Esophagus muscularis mucosa (tissue), 4 donors: Measurements from ENCODE around the gene MAPK1IP1L. TPM values are rescaled to one million over a fixed set of nuclear protein-coding genes. Genes with fewer than 3 reads are reported as not detected.
A peak's percentile ranks its signal among the peaks of the same experiment; 100 is the strongest.

ENCODE experiments used
- DNase-seq: peaks from one replicate; pipeline ENCODE4 v3.0.0-alpha.2; 2017; ENCODE audit errors: extremely low spot score
- H3K27ac ChIP-seq, 4 donors: fragments of 200-600 bp; sonication (generic); replicated peaks in 1 of 4; 1 replicate in 3 of 4; 2 replicates in 1 of 4; pipeline ENCODE4 v1.5.1; 2016 to 2019; ENCODE audit warnings: mild to moderate bottlenecking in 1 of 4
- H3K27me3 ChIP-seq, 4 donors: fragments of 200-600 bp; sonication (generic); one replicate each; pipeline versions ENCODE4 v1.5.1 to v1.6.0; 2016 to 2019
- H3K36me3 ChIP-seq, 4 donors: fragments of 200-600 bp; sonication (generic); one replicate each; pipeline ENCODE4 v1.5.1; 2016 to 2019
- H3K4me1 ChIP-seq, 4 donors: fragments of 200-600 bp; sonication (generic); one replicate each; pipeline ENCODE4 v1.5.1; 2016 to 2019
- H3K4me3 ChIP-seq, 4 donors: fragments of 200-600 bp; sonication (generic); 1 replicate in 2 of 4; 2 replicates in 2 of 4; pipeline ENCODE4 v1.5.1; 2016 to 2019; ENCODE audit warnings: mild to moderate bottlenecking in 4 of 4, moderate library complexity in 1 of 4
- H3K9me3 ChIP-seq, 4 donors: fragments of 200-600 bp; sonication (generic); 1 replicate in 3 of 4; 2 replicates in 1 of 4; pipeline ENCODE4 v1.5.1; 2016 to 2019
- CTCF ChIP-seq, 3 experiments: fragments of 200-600 bp in 2 of 3; fragments of 450-650 bp in 1 of 3; sonication (generic) in 2 of 3; IDR thresholded peaks; one replicate each; pipeline ENCODE4 v1.5.1; 2017 to 2019; ENCODE audit warnings: antibody characterized with exemption in 3 of 3, mild to moderate bottlenecking in 2 of 3, moderate library complexity in 1 of 3
- EP300 ChIP-seq: sonication (generic); formaldehyde crosslinking; IDR thresholded peaks from one replicate; pipeline ENCODE4 v1.6.1; 2017; ENCODE audit warnings: antibody characterized with exemption
- POLR2A ChIP-seq: fragments of 450-650 bp; IDR thresholded peaks from one replicate; pipeline ENCODE4 v1.6.1; 2017; ENCODE audit warnings: antibody characterized with exemption, moderate library complexity, mild to moderate bottlenecking, low read depth
- POLR2AphosphoS5 ChIP-seq, 2 donors: sonication (generic); formaldehyde crosslinking; IDR thresholded peaks; one replicate each; pipeline ENCODE4 v1.6.1; 2017; ENCODE audit warnings: antibody characterized with exemption in 2 of 2
- WGBS: methylation state at CpG from one replicate; pipeline ENCODE4 v1.1.5; 2018; 5-methylcytosine and 5-hydroxymethylcytosine counted together
- intact Hi-C: fragments of 100-400 bp; cut with DNase I; formaldehyde crosslinking; loops from one replicate; pipeline ENCODE4 v1.15.1; 2023
- total RNA-seq, 4 donors: library from RNA; depleted of rRNA; stranded (reverse); fragments of >200 nt; gene quantifications; one replicate each; pipeline versions ENCODE4 v1.1.0 to v1.2.1, GENCODE V29; 2016

The MAPK1IP1L gene
- total RNA-seq, 4 donors from 2014 or later: 36.5 to 95.4 (median 61.0) TPM

- 91% methylated on average over 9 of the region's 11 CpGs for WGBS
- Histone ChIP-seq H3K9me3 (no peaks in the 10 kb centered on the region), H3K4me1 (peaks cover 13 to 35% (median 16%) of the 10 kb centered on the region in 4 donors), H3K4me3 (no peak overlapping the region), H3K27ac (no peak overlapping the region), H3K36me3 (no peaks in the 10 kb centered on the region), H3K27me3 (no peaks in the 10 kb centered on the region)
- no peak for TF ChIP-seq POLR2A
- no peak for TF ChIP-seq CTCF (IDR thresholded peaks at IDR 0.05)
- TF ChIP-seq EP300: no peak
- no peak for TF ChIP-seq POLR2AphosphoS5 (IDR thresholded peaks at IDR 0.05)
- DNase-seq: no peak
- intact Hi-C loops: no loop called here
Measured at GRCh38 chr14:55116246-55117030, 65.0 kb downstream of the MAPK1IP1L start.

GRCh38 chr14:55117803-55118441 is 66.5 kb downstream of the MAPK1IP1L start:
- Histone ChIP-seq H3K4me3 (no peak overlapping the region), H3K36me3 (no peaks in the 10 kb centered on the region), H3K4me1 (peaks cover 22 to 48% (median 26%) of the 10 kb centered on the region in 4 donors), H3K9me3 (no peaks in the 10 kb centered on the region), H3K27ac (peak overlapping the region; percentile 59 to 73 (median 62)), H3K27me3 (no peaks in the 10 kb centered on the region)
- 90% methylated on average over 7 of the region's 7 CpGs for WGBS
- intact Hi-C loops: no loop called here
- no peak for DNase-seq
- no peak for TF ChIP-seq CTCF (IDR thresholded peaks at IDR 0.05)
- no peak for TF ChIP-seq EP300
- no peak for TF ChIP-seq POLR2A
- TF ChIP-seq POLR2AphosphoS5 (IDR thresholded peaks at IDR 0.05): no peak

- Histone ChIP-seq H3K27ac (peak overlapping the region; percentile 59 to 73 (median 62)), H3K4me3 (no peak overlapping the region), H3K27me3 (no peaks in the 10 kb centered on the region), H3K9me3 (no peaks in the 10 kb centered on the region), H3K4me1 (peaks cover 27 to 57% (median 29%) of the 10 kb centered on the region in 4 donors), H3K36me3 (no peaks in the 10 kb centered on the region)
- 52% methylated on average over 3 of the region's 3 CpGs for WGBS
- DNase-seq: no peak
- no peak for TF ChIP-seq POLR2A
- no peak for TF ChIP-seq CTCF (IDR thresholded peaks at IDR 0.05)
- TF ChIP-seq POLR2AphosphoS5 (IDR thresholded peaks at IDR 0.05): no peak
- TF ChIP-seq EP300: no peak
- intact Hi-C loops: no loop called here
Measured at GRCh38 chr14:55118761-55119160, 67.3 kb downstream of the MAPK1IP1L start.

Other genes starting within 250 kb of the MAPK1IP1L start
- 1 to 10 TPM; 1.5 to 6.8 (median 1.7) TPM for gene GCH1, start 148.8 kb upstream of the MAPK1IP1L start, total RNA-seq
- 1 to 10 TPM; 1.1 to 4.2 (median 1.4) TPM for gene WDHD1, start 24.5 kb upstream of the MAPK1IP1L start, total RNA-seq
- gene SOCS4, start 24.4 kb upstream of the MAPK1IP1L start, total RNA-seq: 10 to 100 TPM; 29.7 to 43.2 (median 36.3) TPM
- gene LGALS3, start 77.6 kb downstream of the MAPK1IP1L start, total RNA-seq: 100 to 1,000 TPM; 247 to 398 (median 297) TPM
- gene DLGAP5, start 139.9 kb downstream of the MAPK1IP1L start, total RNA-seq: under 1 TPM in 1 of 4 donors, not detected in 3; 0.69 TPM
- 10 to 100 TPM; 16.2 to 22.0 (median 20.4) TPM for gene FBXO34, start 219.8 kb downstream of the MAPK1IP1L start, total RNA-seq